Measurements from ENCODE around the gene CNTN1.

The CNTN1 gene

DNA sequence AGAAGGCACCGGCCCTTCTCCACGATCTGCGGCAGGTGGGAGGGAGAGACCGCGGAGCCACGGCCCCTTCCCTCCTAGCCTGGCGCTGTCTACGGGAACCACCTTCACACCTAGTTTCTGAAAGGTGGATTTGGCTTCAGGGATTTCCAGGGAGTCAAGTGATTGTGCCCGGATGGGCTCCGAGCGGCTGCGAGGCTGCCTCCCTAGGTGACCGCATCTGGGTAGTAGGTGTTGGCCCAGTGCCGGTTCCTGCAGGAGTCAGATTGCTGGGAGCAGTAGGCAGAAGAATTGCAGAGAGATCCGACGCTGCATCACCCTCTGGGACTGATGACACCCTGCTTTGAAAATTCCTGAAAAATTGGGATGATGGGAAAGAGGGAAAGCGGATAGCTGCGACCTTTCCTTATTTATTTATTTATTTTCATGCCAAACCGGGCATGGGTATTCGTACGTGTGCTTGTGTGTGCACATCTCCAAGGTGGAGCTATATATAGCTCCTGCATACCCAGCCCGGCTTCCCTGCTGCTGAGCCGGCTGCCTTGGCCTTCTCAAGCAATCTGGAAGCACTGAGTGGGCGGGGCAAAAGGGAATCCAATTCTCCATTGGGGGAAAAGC, 1.1 kb downstream of the CNTN1 start:
- POLR2A ChIA-PET, result no interaction called here
- CTCF ChIA-PET, result no interaction called here
- Histone ChIP-seq H3K9me3 (ENCODE audit: control insufficient read depth, insufficient read depth, low read depth, low read length) (no peaks in the 10 kb centered on the region), H3K27ac (ENCODE audit: extremely low read depth, low read depth, low read length) (0 out of 2 replicates have a peak overlapping the region, but pooled peaks have one; percentile 9), H3K4me1 (ENCODE audit: control insufficient read depth, insufficient read depth, low read length) (0 out of 2 replicates have a peak, but pooled peaks cover 4% of the 10 kb centered on the region), H3K36me3 (ENCODE audit: control insufficient read depth in 2 of 2, insufficient read depth in 1 of 2, low read length in 2 of 2) (no peaks in the 10 kb centered on the region), H3K4me3 (ENCODE audit: low read depth, low read length) (peak overlapping the region; percentile 60)
- TF ChIP-seq ZNF560 (tag by site-specific recombination; IDR thresholded peaks at IDR 0.05; ENCODE audit: borderline replicate concordance), result no peak
- TF ChIP-seq YY1 (tag by site-specific recombination; IDR thresholded peaks at IDR 0.05), result no peak
- 0 out of 2 replicates have a peak, but pooled peaks have one; percentile 8 for TF ChIP-seq ZSCAN4 (tag by site-specific recombination; IDR thresholded peaks at IDR 0.05)
- TF ChIP-seq ZBTB20 (tag by site-specific recombination; IDR thresholded peaks at IDR 0.05), result peak; percentile 27; the same call in 1 of the 2 replicates
- TF ChIP-seq, protein P1, sequence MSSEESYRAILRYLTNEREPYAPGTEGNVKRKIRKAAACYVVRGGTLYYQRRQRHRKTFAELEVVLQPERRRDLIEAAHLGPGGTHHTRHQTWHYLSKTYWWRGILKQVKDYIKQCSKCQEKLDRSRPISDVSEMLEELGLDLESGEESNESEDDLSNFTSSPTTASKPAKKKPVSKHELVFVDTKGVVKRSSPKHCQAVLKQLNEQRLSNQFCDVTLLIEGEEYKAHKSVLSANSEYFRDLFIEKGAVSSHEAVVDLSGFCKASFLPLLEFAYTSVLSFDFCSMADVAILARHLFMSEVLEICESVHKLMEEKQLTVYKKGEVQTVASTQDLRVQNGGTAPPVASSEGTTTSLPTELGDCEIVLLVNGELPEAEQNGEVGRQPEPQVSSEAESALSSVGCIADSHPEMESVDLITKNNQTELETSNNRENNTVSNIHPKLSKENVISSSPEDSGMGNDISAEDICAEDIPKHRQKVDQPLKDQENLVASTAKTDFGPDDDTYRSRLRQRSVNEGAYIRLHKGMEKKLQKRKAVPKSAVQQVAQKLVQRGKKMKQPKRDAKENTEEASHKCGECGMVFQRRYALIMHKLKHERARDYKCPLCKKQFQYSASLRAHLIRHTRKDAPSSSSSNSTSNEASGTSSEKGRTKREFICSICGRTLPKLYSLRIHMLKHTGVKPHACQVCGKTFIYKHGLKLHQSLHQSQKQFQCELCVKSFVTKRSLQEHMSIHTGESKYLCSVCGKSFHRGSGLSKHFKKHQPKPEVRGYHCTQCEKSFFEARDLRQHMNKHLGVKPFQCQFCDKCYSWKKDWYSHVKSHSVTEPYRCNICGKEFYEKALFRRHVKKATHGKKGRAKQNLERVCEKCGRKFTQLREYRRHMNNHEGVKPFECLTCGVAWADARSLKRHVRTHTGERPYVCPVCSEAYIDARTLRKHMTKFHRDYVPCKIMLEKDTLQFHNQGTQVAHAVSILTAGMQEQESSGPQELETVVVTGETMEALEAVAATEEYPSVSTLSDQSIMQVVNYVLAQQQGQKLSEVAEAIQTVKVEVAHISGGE (tag by site-specific recombination; conservative IDR thresholded peaks at IDR 0.05; ENCODE audit: low read depth), result no peak
- TF ChIP-seq, protein P2, sequence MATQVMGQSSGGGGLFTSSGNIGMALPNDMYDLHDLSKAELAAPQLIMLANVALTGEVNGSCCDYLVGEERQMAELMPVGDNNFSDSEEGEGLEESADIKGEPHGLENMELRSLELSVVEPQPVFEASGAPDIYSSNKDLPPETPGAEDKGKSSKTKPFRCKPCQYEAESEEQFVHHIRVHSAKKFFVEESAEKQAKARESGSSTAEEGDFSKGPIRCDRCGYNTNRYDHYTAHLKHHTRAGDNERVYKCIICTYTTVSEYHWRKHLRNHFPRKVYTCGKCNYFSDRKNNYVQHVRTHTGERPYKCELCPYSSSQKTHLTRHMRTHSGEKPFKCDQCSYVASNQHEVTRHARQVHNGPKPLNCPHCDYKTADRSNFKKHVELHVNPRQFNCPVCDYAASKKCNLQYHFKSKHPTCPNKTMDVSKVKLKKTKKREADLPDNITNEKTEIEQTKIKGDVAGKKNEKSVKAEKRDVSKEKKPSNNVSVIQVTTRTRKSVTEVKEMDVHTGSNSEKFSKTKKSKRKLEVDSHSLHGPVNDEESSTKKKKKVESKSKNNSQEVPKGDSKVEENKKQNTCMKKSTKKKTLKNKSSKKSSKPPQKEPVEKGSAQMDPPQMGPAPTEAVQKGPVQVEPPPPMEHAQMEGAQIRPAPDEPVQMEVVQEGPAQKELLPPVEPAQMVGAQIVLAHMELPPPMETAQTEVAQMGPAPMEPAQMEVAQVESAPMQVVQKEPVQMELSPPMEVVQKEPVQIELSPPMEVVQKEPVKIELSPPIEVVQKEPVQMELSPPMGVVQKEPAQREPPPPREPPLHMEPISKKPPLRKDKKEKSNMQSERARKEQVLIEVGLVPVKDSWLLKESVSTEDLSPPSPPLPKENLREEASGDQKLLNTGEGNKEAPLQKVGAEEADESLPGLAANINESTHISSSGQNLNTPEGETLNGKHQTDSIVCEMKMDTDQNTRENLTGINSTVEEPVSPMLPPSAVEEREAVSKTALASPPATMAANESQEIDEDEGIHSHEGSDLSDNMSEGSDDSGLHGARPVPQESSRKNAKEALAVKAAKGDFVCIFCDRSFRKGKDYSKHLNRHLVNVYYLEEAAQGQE (tag by site-specific recombination; IDR thresholded peaks at IDR 0.05), result 0 out of 2 replicates have a peak, but pooled peaks have one; percentile 8
- 0 out of 2 replicates have a peak, but pooled peaks have one; percentile 2 for TF ChIP-seq ZBTB48 (tag by site-specific recombination; IDR thresholded peaks at IDR 0.05)
- 0 out of 2 replicates have a peak, but pooled peaks have one; percentile 14 for TF ChIP-seq ZEB2 (tag by site-specific recombination; IDR thresholded peaks at IDR 0.05)
- TF ChIP-seq SP3 (tag by site-specific recombination; IDR thresholded peaks at IDR 0.05), result 0 out of 2 replicates have a peak, but pooled peaks have one; percentile 9
- TF ChIP-seq OSR2 (tag by site-specific recombination; IDR thresholded peaks at IDR 0.05), result peak; percentile 86
- peak; percentile 42; the same call in 1 of the 2 replicates for TF ChIP-seq PRDM1 (tag by site-specific recombination; IDR thresholded peaks at IDR 0.05)
- 0 out of 2 replicates have a peak, but pooled peaks have one; percentile 27 for TF ChIP-seq KLF9 (tag by site-specific recombination; IDR thresholded peaks at IDR 0.05; ENCODE audit: low read depth)
- TF ChIP-seq ZNF777 (tag by site-specific recombination; IDR thresholded peaks at IDR 0.05; ENCODE audit: borderline replicate concordance), result 0 out of 2 replicates have a peak, but pooled peaks have one; percentile 4
- 0 out of 2 replicates have a peak, but pooled peaks have one; percentile 27 for TF ChIP-seq KLF10 (tag by site-specific recombination; IDR thresholded peaks at IDR 0.05)
- TF ChIP-seq ZBTB17 (tag by site-specific recombination; IDR thresholded peaks at IDR 0.05), result peak; percentile 92
- TF ChIP-seq ZBTB8A (tag by site-specific recombination; IDR thresholded peaks at IDR 0.05), result peak; percentile 32
- TF ChIP-seq SALL2 (tag by site-specific recombination; IDR thresholded peaks at IDR 0.05; ENCODE audit: borderline replicate concordance), result no peak
- TF ChIP-seq ZSCAN30 (tag by site-specific recombination; IDR thresholded peaks at IDR 0.05), result no peak
- no peak for TF ChIP-seq ZNF585B (tag by site-specific recombination; IDR thresholded peaks at IDR 0.05)
- peak; percentile 71; the same call in 1 of the 2 replicates for TF ChIP-seq IKZF3 (tag by site-specific recombination; IDR thresholded peaks at IDR 0.05)
- no peak for TF ChIP-seq ZNF354C (tag by site-specific recombination; IDR thresholded peaks at IDR 0.05; ENCODE audit: borderline replicate concordance, low read depth)
- TF ChIP-seq ZNF266 (tag by site-specific recombination; IDR thresholded peaks at IDR 0.05; ENCODE audit: low read depth), result no peak
- TF ChIP-seq ZNF544 (tag by site-specific recombination; IDR thresholded peaks at IDR 0.05), result no peak
- TF ChIP-seq ZFP69B (tag by site-specific recombination; IDR thresholded peaks at IDR 0.05), result 0 out of 2 replicates have a peak, but pooled peaks have one; percentile 3
- peak; percentile 84 for TF ChIP-seq ZNF600 (tag by site-specific recombination; IDR thresholded peaks at IDR 0.05)
- no peak for TF ChIP-seq ZNF785 (tag by site-specific recombination; IDR thresholded peaks at IDR 0.05)
- TF ChIP-seq ZNF202 (tag by site-specific recombination; IDR thresholded peaks at IDR 0.05; ENCODE audit: borderline replicate concordance), result no peak
- TF ChIP-seq ZNF140 (tag by site-specific recombination; IDR thresholded peaks at IDR 0.05), result no peak
- TF ChIP-seq ZNF169 (tag by site-specific recombination; IDR thresholded peaks at IDR 0.05), result no peak
- no peak for TF ChIP-seq OVOL3 (tag by site-specific recombination; IDR thresholded peaks at IDR 0.05)
- TF ChIP-seq ZNF571 (tag by site-specific recombination; IDR thresholded peaks at IDR 0.05), result no peak
- TF ChIP-seq ZNF341 (tag by site-specific recombination; IDR thresholded peaks at IDR 0.05; ENCODE audit: low read depth), result peak; percentile 17; the same call in 1 of the 2 replicates

Measured in HEK293 (cell line).